ENCODE results near the gene SNRK.

GRCh38 chr3:43254125-43254524 is 32.2 kb upstream of the SNRK start:
- TF ChIP-seq POLR2AphosphoS5 (IDR thresholded peaks at IDR 0.05; ENCODE audit: low read depth, low read length) (no peak), SIN3A (IDR thresholded peaks at IDR 0.05; ENCODE audit: borderline replicate concordance, insufficient read depth, low read length) (no peak), TAF1 (IDR thresholded peaks at IDR 0.05; ENCODE audit: borderline replicate concordance, insufficient read depth, low read length) (no peak), REST (IDR thresholded peaks at IDR 0.05; ENCODE audit: insufficient read depth in 1 of 2, low read depth in 2 of 2, low read length in 2 of 2) (no peak), FOXP2 (optimal IDR thresholded peaks at IDR 0.05; ENCODE audit: borderline replicate concordance, extremely low read depth, extremely low read length, insufficient read depth) (no peak)

Measured in PFSK-1 (cell line).